Measurements from ENCODE around the gene SPTB.
A peak's percentile ranks its signal among the peaks of the same experiment; 100 is the strongest.

Gene SPTB

DNA sequence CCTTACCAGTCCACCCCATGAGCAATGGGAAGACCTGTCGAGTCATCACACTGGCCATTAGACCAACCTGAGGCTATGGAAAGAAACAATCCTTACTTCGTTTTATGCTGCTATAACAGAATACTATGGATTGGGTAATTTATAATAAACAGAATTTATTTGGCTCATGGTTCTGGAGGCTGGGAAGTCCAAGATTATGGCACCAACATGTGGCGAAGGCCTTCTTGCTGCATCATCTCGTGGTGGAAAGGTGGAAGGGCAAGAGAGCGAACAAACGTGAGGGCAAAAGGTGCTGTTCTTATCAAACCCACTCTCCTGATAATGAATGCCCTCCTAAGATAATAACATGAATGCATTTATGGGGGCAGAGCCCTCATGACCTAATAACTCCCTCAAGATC lies 9.6 kb upstream of the SPTB start:
- DNase-seq (ENCODE audit: extremely low read depth in 1 of 2, low read depth in 1 of 2): no peak

- no peak for DNase-seq (ENCODE audit: extremely low read depth in 1 of 2, low read depth in 1 of 2)
Measured at GRCh38 chr14:64885559-64885958, 5.9 kb upstream of the SPTB start.

DNA sequence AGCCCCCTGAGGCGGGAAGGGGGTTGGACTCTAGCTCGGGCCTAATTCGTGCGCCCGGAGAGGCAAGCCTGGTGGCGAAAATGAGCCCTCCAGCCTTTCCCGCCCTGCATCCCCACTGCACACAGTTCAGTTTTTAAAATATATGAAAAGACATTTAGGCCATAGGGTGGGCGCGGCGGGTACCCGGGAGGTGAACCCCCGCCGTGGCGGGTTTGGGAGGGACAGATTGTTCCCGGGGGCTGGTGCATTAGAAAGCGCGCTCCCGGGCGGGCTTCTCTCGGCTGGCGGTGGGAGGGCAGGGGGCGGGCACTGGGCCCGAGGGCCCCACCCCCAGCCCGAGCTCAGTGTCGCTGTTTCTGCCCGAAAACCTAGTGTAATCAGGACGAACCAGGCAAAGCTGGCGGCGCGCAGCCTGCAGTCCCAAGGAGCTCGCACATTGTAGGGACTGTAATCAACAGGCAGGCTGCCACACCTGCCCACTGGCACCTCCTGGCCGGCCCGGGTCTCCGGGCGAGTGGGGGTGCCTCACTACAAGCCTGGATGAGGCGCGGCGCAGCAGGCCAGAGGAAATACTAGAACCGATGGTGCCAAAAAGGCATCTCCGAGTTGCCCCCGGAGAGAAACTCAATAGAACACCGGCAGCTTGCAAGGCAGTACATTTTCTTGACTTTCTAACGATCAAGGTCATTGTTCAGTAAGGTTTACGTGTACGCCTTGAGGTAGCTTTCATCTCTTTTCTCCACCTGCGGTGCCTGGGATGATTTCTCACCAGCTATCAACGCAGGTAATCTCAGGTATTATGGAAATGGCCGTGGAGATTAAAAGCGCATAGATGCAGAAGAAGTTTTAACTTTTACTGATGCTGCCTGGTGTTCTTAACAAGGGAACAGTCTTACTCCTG lies 764 bp upstream of the SPTB start:
- peak in 1 of 2 donors; percentile 42 for DNase-seq (ENCODE audit: extremely low read depth in 1 of 2, low read depth in 1 of 2)

GRCh38 chr14:64878837-64879634 lies 671 bp downstream of the SPTB start:
- DNase-seq (ENCODE audit: extremely low read depth in 1 of 2, low read depth in 1 of 2): no peak

- no peak for DNase-seq (ENCODE audit: extremely low read depth in 1 of 2, low read depth in 1 of 2)
Measured at GRCh38 chr14:64877846-64878245, 1.9 kb downstream of the SPTB start.

DNA sequence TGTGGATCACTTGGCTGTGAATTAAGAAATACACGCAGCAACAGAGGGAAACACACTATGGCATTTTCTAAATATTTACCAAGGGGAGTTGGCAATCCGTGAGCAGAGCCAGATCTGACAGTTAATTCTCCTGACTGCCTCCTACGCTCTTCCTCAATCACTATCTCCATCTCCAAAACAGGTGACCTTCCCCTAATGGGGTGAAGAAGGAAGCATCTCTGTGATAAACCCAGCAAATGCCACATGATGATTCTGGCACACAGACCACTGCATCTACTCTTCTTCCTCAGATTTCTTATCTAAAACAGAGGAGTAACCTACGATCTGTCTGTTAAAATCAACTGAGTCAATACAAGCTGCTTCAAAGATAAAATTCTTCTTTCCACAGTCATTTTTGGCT lies 4.4 kb downstream of the SPTB start:
- no peak for DNase-seq (ENCODE audit: extremely low read depth in 1 of 2, low read depth in 1 of 2)

- DNase-seq (ENCODE audit: extremely low read depth in 1 of 2, low read depth in 1 of 2): no peak
Measured at GRCh38 chr14:64873506-64874219, 6.0 kb downstream of the SPTB start.

DNA sequence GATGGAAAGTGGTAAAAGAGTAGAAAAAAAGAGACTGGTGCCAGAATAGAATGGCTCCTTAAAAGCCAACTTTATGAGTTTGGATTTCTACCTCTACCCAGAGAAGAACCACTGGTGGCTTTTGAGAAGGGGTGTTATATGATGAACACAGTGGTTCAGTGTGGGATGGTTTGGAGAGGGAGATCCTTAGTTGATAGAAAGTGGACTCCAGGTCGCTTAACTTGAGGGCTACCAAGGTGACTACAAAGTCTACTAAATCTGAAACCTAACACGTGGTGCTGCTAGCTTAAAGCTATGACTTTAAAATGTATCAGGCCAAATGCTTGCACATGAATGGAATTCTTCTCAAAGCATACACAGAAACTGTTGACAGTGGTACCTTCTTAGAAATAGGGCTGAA lies 8.4 kb downstream of the SPTB start:
- DNase-seq (ENCODE audit: extremely low read depth in 1 of 2, low read depth in 1 of 2): no peak

DNA sequence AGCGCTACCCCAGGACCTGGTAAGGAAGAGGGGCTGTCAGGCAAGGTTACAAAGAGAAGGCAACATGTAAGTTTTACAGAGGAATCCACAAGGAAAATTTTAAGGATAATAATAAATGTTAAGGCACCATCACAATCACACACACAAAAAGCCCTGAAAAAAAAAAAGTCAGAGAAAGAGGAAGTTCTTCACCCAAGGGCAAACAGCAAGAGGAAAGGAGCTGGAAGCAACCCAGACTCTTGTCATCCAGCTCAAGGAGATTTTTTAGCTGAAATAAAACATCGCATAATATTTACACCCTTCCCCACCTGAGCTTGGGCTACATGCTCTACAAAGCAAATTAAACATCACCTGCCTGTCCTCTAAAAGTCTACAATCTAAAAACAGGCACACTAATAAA lies 9.5 kb downstream of the SPTB start:
- DNase-seq (ENCODE audit: extremely low read depth in 1 of 2, low read depth in 1 of 2): no peak

GRCh38 chr14:64868841-64869240 lies 10.9 kb downstream of the SPTB start:
- no peak for DNase-seq (ENCODE audit: extremely low read depth in 1 of 2, low read depth in 1 of 2)

- DNase-seq (ENCODE audit: extremely low read depth in 1 of 2, low read depth in 1 of 2): no peak
Measured at GRCh38 chr14:64868379-64868778, 11.3 kb downstream of the SPTB start.

GRCh38 chr14:64867182-64867581 lies 12.5 kb downstream of the SPTB start:
- DNase-seq (ENCODE audit: extremely low read depth in 1 of 2, low read depth in 1 of 2): no peak

DNA sequence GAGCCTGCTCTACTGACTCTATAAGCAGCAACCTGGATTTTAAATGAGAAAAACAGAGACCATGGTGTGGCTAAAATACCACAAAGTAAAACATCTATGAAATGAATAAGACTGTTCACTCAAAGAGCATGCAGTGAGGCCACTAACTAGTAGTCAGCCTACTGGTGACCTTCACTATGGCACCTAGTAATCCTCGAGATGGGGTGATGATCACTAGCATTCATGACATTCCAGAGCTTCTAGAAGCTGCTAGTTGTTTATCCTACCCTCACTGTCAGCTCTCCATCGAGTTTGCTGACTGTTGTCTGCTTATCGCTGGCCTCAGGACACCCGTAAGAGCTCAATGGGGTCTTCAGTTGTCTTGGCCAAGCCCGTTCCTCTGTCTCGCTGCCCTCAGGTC lies 13.7 kb downstream of the SPTB start:
- no peak for DNase-seq (ENCODE audit: extremely low read depth in 1 of 2, low read depth in 1 of 2)

- DNase-seq (ENCODE audit: extremely low read depth in 1 of 2, low read depth in 1 of 2): no peak
Measured at GRCh38 chr14:64865109-64865508, 14.6 kb downstream of the SPTB start.

DNA sequence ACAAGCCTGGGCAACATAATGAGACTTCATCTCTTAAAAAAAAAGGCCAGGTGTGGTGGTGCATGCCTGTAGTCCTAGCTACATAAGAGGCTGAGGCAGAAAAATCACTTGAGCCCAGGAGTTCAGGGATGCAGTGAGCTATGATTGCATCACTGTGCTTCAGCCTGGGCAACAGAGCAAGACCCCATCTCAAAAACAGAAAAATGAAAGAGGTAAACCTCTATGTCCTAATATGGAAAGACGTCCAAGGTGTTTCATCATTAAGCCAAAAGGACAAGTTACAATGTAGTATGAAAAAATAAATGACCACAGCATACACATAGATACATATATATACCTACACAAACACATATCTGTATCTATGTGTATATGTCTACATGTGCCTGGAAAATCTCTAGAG lies 15.4 kb downstream of the SPTB start:
- DNase-seq (ENCODE audit: extremely low read depth in 1 of 2, low read depth in 1 of 2): no peak

- no peak for DNase-seq (ENCODE audit: extremely low read depth in 1 of 2, low read depth in 1 of 2)
Measured at GRCh38 chr14:64861916-64862315, 17.8 kb downstream of the SPTB start.

- DNase-seq (ENCODE audit: extremely low read depth in 1 of 2, low read depth in 1 of 2): no peak
Measured at GRCh38 chr14:64860039-64860438, 19.7 kb downstream of the SPTB start.

- DNase-seq (ENCODE audit: extremely low read depth in 1 of 2, low read depth in 1 of 2): no peak
Measured at GRCh38 chr14:64857979-64858744, 21.5 kb downstream of the SPTB start.

GRCh38 chr14:64856529-64857445 lies 22.9 kb downstream of the SPTB start:
- DNase-seq (ENCODE audit: extremely low read depth in 1 of 2, low read depth in 1 of 2): no peak

Measured in activated CD8-positive, alpha-beta memory T cell treated with anti-CD3 and anti-CD28 coated beads for 1 hour (primary cell).